ENCODE data around the gene SUN5. TPM values are rescaled to one million over a fixed set of nuclear protein-coding genes. Genes with fewer than 3 reads are reported as not detected.

SUN5 gene
- total and polyA plus RNA-seq, 4 donors, result not detected

DNA sequence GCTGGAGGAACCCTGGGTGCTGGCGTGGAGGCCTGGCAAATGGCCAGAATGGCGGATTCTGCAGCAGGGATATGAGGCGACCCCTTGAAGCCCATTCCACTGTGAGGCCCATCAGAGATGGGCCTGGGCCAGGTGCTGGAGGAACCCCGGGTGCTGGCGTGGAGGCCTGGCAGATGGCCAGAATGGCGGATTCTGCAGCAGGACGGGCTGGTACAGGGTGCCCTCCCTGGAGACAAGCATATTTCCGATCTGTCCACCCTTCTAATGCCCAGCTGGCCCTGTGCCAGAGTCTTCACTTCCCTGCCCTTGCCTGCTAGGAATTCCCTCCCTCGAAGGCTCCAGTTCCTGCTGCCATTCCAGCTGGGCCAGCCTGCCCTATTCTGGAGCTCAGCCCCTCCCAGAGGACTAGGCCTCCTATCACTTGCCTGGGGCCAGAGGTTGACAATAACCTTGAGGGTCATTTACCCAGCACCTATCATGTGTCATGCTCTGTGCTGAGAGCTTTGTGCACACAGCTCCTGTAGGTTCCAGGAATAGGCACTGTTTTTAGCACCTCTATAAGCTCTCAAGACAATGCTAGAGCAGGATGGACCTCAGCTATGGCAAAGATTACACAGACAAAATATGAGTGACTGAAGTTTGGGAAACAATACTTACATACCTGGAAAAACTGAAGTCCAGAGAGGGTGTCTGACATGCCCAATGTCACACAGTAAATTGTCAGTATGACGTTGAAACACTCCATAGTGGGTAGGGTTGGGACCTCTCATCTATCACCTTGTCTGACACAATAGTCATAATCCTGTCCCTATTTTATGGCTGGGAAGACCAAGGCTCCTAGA is 21.4 kb downstream of the SUN5 start:
- no peak overlapping the region for H3K4me3 ChIP-seq
- no peaks in the 10 kb centered on the region for H3K36me3 ChIP-seq (ENCODE audit: control insufficient read depth in 4 of 4, insufficient read depth in 4 of 4, low read length in 4 of 4)
- peaks cover 0 to 3% (median 0%) of the 10 kb centered on the region in 3 donors for H3K27me3 ChIP-seq (ENCODE audit: control insufficient read depth in 3 of 3, insufficient read depth in 3 of 3, low read length in 2 of 3)
- ATAC-seq (ENCODE audit: insufficient read depth, low FRiP score) (no peak), DNase-seq (peak in 1 of 3 donors; percentile 29)
- H3K9ac ChIP-seq (ENCODE audit: insufficient read depth in 1 of 2, low read length in 2 of 2), result no peak overlapping the region
- TF ChIP-seq, protein P1, sequence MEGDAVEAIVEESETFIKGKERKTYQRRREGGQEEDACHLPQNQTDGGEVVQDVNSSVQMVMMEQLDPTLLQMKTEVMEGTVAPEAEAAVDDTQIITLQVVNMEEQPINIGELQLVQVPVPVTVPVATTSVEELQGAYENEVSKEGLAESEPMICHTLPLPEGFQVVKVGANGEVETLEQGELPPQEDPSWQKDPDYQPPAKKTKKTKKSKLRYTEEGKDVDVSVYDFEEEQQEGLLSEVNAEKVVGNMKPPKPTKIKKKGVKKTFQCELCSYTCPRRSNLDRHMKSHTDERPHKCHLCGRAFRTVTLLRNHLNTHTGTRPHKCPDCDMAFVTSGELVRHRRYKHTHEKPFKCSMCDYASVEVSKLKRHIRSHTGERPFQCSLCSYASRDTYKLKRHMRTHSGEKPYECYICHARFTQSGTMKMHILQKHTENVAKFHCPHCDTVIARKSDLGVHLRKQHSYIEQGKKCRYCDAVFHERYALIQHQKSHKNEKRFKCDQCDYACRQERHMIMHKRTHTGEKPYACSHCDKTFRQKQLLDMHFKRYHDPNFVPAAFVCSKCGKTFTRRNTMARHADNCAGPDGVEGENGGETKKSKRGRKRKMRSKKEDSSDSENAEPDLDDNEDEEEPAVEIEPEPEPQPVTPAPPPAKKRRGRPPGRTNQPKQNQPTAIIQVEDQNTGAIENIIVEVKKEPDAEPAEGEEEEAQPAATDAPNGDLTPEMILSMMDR (IDR thresholded peaks at IDR 0.05; ENCODE audit: control extremely low read depth, extremely low read depth), result no peak
- peak overlapping the region in 1 of 2 donors; percentile 30 for H3K27ac ChIP-seq (ENCODE audit: low read depth in 1 of 2, low read length in 1 of 2)
- H3K4me1 ChIP-seq (ENCODE audit: control insufficient read depth in 5 of 5, insufficient read depth in 5 of 5, low read length in 5 of 5), result peaks cover 0 to 6% (median 0%) of the 10 kb centered on the region in 5 donors
- 51 to 83% methylated on average over 10 of the region's 10 CpGs for WGBS, 2 donors
- no peaks in the 10 kb centered on the region for H3K9me3 ChIP-seq (ENCODE audit: control insufficient read depth in 4 of 4, insufficient read depth in 3 of 4, low read length in 3 of 4)

DNA sequence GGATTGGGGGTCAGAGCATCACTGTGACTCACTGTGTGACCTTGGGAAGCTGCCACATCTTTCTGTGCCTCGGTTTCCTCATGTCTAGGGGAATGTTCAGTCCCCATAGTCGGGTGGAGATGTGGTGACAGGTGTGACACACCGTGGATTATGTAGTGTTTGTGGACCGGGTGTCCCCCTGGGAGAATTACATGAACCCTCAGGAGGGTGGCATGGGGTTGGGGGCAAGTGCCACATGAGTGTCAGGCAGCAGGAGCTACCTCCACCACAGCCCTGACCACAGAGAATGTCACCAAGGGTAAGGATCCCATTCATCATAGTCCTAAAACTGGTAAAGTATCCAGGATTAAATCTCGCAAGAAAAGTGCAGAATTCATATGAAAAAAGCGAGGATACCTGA is 23.2 kb downstream of the SUN5 start:
- no peaks in the 10 kb centered on the region for H3K36me3 ChIP-seq (ENCODE audit: control insufficient read depth in 4 of 4, insufficient read depth in 4 of 4, low read length in 4 of 4)
- ATAC-seq (ENCODE audit: insufficient read depth, low FRiP score), result no peak
- TF ChIP-seq, protein P1 (IDR thresholded peaks at IDR 0.05; ENCODE audit: control extremely low read depth, extremely low read depth), result no peak
- H3K4me1 ChIP-seq (ENCODE audit: control insufficient read depth in 5 of 5, insufficient read depth in 5 of 5, low read length in 5 of 5), result peaks cover 0 to 6% (median 0%) of the 10 kb centered on the region in 5 donors
- H3K4me3 ChIP-seq, result no peak overlapping the region
- WGBS, 2 donors, result 91 to 95% methylated on average over 6 of the region's 6 CpGs
- peaks cover 0 to 3% (median 0%) of the 10 kb centered on the region in 3 donors for H3K27me3 ChIP-seq (ENCODE audit: control insufficient read depth in 3 of 3, insufficient read depth in 3 of 3, low read length in 2 of 3)
- H3K9me3 ChIP-seq (ENCODE audit: control insufficient read depth in 4 of 4, insufficient read depth in 3 of 4, low read length in 3 of 4), result peaks cover 0 to 3% (median 0%) of the 10 kb centered on the region in 4 donors
- no peak overlapping the region for H3K27ac ChIP-seq (ENCODE audit: low read depth in 1 of 2, low read length in 1 of 2)
- no peak overlapping the region for H3K9ac ChIP-seq (ENCODE audit: insufficient read depth in 1 of 2, low read length in 2 of 2)
- DNase-seq, result no peak

DNA sequence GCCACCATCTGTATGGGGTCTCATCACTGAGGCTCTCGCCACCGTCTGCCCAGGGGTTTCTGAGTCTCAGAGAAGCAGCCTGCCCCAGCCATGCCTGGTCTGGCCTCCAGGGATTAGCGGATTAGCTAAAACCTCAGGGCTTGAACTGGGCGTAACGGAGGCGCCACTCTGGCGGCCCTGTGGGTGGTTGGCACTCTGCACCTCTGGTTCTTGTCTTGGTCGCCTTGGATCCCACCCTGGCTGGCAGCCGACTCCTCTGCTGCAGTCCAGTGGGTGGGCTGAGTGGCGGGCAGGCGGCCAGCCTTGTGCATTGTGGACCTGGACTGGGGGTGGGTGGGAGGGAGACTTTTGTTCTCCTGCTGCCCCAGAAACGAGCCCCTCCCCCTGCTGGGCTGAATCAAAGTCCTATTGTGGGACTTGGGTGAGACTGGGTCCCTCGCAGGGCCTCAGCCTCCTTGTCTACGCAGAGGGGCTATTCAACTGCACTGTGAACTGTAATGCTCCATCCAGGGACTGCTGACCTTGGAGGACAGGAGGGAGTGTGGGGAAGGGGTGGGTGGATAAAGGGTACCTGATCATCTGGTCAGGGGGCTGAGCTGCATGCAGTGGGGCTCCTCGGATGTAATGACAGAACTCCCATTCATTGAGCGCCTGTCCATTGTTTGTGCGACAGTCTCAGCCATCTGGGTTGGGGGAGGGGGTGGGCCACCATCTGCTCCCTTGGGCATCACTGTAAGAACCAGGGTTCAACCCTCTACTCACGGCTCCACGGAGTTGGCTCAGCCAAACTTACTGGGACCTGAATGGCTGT is 23.9 kb downstream of the SUN5 start:
- no peak overlapping the region for H3K4me3 ChIP-seq
- no peaks in the 10 kb centered on the region for H3K27me3 ChIP-seq (ENCODE audit: control insufficient read depth in 3 of 3, insufficient read depth in 3 of 3, low read length in 2 of 3)
- H3K9ac ChIP-seq (ENCODE audit: insufficient read depth in 1 of 2, low read length in 2 of 2), result no peak overlapping the region
- 86 to 87% methylated on average over 19 of the region's 19 CpGs for WGBS, 2 donors
- TF ChIP-seq, protein P1 (IDR thresholded peaks at IDR 0.05; ENCODE audit: control extremely low read depth, extremely low read depth), result no peak
- peaks cover 0 to 6% (median 0%) of the 10 kb centered on the region in 5 donors for H3K4me1 ChIP-seq (ENCODE audit: control insufficient read depth in 5 of 5, insufficient read depth in 5 of 5, low read length in 5 of 5)
- no peaks in the 10 kb centered on the region for H3K36me3 ChIP-seq (ENCODE audit: control insufficient read depth in 4 of 4, insufficient read depth in 4 of 4, low read length in 4 of 4)
- H3K27ac ChIP-seq (ENCODE audit: low read depth in 1 of 2, low read length in 1 of 2), result no peak overlapping the region
- DNase-seq (peak; percentile 34 to 53 (median 51)), ATAC-seq (ENCODE audit: insufficient read depth, low FRiP score) (no peak)
- peaks cover 0 to 3% (median 0%) of the 10 kb centered on the region in 4 donors for H3K9me3 ChIP-seq (ENCODE audit: control insufficient read depth in 4 of 4, insufficient read depth in 3 of 4, low read length in 3 of 4)
